GM11168 (cell line): ENCODE data around the gene SEC31B.

Source experiments
- in situ Hi-C: fragments of 300-500 bp; cut with MboI; formaldehyde crosslinking; loops from one replicate; pipeline ENCODE4 v1.12.0; 2022; ENCODE audit warnings: low sequenced_read_pairs; ENCODE audit not compliant: unreplicated experiment

The SEC31B gene

DNA sequence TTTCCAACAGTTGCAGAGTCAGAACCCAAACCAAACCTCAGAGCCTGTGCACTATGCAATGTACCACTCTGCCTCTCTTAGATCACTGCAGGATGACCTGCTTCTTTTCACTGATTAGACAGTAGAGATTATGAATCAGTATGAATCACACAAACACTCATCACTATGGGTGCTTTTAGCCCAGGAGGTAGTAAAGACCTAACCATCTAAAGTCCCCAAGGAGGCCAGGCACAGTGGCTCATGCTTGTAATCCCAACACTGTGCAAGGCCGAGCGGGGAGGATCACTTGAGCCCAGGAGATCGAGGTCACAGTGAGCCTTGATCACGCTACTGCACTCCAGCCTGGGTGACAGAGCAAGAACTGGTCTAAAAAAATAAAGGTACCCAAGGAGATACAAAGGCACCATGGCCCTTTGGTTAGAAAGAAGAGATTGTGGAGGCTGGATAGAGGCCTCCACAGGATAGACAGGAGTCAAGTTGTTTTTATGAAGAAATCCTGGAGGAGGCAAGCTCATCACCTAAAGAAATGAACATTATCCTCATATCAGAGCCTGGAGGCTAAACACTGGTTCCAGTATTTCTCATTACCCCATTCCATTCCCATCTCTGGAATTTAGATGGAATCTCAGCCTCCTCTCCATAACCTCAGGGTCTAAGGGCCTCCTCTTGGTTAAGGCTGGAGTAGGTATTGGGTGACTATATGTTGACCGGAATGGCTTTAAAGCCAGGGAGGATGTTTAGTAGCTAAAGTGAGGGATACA, 12.9 kb downstream of the SEC31B start:
- in situ Hi-C loops = loop anchor here (25.0 kb wide), 1 partner anchor 169 kb away; the partner anchor contains the start of genes PKD2L1 and SCD

GRCh38 chr10:100505164-100505563, 14.5 kb downstream of the SEC31B start:
- in situ Hi-C loops = loop anchor here (25.0 kb wide), 1 partner anchor 168 kb away; the partner anchor contains the start of genes PKD2L1 and SCD

DNA sequence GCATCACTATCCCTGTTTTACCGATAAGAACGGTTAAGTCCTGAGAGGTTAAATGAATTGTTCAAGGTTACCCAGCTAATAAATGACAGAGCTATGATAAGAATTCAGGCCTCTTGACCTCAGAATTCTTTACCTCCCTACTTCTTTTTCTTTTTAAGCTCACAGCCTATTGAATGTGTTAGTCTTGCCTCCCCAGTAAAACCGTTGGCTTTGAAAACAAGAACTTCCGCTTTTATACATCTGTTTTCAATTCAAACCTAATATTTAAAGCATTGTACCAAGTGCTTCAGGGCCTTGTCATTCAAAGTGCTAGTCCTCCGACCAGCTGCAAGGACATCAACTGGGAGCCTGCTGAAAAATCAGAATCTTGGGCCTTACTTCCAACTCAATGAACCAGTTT, 15.6 kb downstream of the SEC31B start:
- in situ Hi-C loops = loop anchor here (25.0 kb wide), 1 partner anchor 167 kb away; the partner anchor contains the start of genes PKD2L1 and SCD

GRCh38 chr10:100502926-100503494, 16.7 kb downstream of the SEC31B start:
- in situ Hi-C loops = loop anchor here (25.0 kb wide), 1 partner anchor 166 kb away; the partner anchor contains the start of genes PKD2L1 and SCD

- in situ Hi-C loops = loop anchor here (25.0 kb wide), 1 partner anchor 164 kb away; the partner anchor contains the start of genes PKD2L1 and SCD
These were observed 18.2 kb downstream of the SEC31B start for GRCh38 chr10:100501423-100501822.

DNA sequence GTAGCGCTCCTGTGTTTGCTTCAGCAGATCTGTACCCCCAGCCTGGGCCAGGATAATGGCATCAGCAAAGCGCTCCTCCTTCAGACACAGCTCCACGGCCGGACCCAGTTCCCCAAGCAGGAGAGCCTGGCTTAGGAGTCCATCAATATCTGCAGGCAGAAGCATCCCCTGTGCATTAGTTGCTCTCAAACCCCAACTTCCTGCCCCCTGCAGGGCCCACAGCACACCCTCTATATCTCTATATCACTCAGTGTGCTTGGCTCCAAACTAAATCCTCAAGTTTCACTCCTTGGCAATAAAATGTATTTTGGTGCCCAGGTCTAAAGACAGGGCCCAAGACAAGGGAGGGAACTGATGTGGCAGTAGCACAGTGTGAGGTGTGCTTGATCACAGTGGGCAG, 21.6 kb downstream of the SEC31B start:
- in situ Hi-C loops = no loop called here

- in situ Hi-C loops = no loop called here
These were observed 23.1 kb downstream of the SEC31B start for GRCh38 chr10:100496567-100496966.

GRCh38 chr10:100490531-100490930, 29.1 kb downstream of the SEC31B start:
- in situ Hi-C loops = no loop called here

DNA sequence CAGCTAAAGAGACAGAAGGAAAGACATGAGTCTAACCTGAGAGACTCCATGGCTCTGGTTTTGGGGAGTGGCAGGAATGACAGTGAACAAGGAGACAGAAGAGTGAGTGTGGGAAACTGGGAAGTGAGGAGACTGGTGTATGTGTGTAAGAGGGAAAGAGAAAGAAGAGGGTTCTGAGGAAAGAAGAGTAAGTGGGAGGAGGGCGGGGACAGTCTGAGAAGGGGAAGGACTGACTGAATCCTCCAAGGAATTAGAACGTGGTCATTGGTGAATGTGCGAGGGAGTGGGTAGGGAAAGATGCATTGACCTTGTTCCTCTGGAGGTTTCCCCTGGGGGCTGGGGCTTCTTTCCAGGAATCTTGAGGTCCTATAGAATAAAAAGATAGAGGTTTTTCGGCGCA, 30.3 kb downstream of the SEC31B start:
- in situ Hi-C loops = no loop called here

GRCh38 chr10:100487529-100487928, 32.1 kb downstream of the SEC31B start:
- in situ Hi-C loops = no loop called here

- in situ Hi-C loops = no loop called here
These were observed 33.7 kb downstream of the SEC31B start for GRCh38 chr10:100485801-100486495.

DNA sequence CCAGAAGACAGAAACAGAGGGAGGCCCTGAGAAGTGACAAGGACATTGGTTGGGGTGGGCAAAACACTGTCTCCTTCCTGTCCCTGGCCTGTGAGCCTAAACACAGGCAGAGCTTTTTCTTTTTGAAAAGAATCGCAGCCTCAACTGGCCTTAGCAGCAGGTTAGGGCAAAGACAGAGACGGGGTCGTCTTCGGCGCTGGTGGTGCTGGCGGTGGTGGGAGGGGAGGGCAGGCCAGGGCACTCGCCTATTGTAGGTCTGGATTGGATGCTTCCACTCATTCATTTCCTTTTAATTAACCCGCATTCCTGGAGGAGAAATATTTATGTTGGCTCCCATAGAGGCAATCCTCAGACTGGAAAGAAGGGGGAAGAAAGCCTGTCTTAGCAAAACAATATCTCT, 34.3 kb downstream of the SEC31B start:
- in situ Hi-C loops = no loop called here

DNA sequence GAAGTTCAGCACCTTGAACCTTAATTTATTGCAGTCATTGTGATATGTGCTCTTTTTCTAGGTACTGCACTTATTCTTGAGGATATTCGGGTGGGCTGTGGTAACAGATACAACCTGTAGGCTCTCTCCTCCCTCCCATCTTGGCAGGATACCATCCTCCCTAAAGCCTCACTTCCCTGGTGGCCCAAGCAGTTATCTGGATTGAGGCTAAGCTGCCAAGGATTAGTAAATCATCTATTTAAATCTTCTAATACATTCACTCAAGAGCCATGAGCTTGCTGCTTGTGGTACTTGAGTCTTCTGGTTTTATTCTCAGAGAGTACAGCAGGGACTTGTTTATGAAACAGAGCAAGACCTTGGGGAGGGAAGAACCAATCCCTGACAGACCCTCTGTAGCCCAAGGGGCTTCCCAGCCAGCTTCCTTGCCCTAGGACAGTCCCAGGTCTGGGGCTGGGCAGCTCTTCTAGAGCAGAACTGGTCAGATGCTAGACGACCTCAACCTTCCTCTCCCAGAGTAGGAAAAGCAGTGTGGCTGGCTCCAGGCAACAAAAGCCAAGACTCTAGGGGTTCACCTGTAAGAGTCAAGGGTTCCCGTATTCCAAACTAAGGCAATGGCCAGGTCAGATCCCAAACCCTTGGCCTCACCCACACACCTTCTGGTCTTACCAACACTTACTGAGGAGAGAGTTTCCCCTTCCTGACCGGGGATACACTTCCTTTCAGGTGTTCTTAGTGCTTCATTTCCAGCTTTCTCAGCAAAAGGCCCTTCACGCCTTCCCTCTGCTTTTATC, 35.6 kb downstream of the SEC31B start:
- in situ Hi-C loops = no loop called here

- in situ Hi-C loops = no loop called here
These were observed 36.9 kb downstream of the SEC31B start for GRCh38 chr10:100482834-100483185.

DNA sequence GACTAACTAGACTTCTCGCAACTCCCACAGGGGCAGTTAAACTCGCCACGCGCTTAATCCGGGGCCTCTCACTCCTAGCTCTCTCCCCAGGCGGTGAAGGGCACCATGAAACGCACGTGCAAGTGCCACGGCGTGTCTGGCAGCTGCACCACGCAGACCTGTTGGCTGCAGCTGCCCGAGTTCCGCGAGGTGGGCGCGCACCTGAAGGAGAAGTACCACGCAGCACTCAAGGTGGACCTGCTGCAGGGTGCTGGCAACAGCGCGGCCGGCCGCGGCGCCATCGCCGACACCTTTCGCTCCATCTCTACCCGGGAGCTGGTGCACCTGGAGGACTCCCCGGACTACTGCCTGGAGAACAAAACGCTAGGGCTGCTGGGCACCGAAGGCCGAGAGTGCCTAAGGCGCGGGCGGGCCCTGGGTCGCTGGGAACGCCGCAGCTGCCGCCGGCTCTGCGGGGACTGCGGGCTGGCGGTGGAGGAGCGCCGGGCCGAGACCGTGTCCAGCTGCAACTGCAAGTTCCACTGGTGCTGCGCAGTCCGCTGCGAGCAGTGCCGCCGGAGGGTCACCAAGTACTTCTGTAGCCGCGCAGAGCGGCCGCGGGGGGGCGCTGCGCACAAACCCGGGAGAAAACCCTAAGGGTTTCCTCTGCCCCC, 37.4 kb downstream of the SEC31B start:
- in situ Hi-C loops = no loop called here

- in situ Hi-C loops = no loop called here
These were observed 38.1 kb downstream of the SEC31B start for GRCh38 chr10:100481462-100482081.

DNA sequence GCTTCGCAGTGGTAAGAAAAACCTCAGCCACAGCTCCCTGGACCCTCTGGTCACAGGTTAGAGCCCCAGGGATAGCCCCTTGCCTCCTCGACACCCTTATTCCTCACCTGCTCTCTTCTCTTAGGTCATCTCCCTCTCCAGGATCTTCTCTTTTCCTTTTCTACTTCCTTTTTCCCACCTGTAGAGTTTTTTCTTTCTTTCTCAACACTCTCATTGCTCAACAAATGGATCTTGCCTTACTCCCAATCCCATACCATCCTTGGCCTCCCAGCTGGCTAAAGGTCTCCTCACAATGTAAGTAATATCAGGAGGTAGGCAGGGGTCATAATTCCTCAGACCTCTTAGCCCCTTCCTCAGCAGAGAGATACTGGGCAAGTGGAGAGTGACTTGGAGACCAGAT, 39.7 kb downstream of the SEC31B start:
- in situ Hi-C loops = no loop called here

- in situ Hi-C loops = no loop called here
These were observed 40.6 kb downstream of the SEC31B start for GRCh38 chr10:100479037-100479436.

DNA sequence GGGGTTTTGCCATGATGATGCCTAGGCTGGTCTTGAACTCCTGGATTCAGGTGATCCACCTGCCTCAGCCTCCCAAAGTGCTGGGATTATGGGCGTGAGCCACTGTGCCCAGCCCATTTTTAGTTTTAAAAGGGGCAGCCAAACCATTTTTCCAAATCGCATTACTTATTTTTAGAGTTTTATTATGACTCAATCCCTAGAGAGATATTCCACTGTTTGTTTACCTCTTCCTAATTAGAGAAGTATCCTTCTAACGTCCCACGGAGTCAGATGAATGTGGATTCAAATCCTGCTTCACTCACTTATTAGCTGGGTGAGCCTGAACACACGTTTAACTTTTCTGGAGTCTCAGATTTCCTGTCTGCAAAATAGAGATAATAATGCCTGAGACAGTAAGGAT, 41.7 kb downstream of the SEC31B start:
- in situ Hi-C loops = no loop called here
